ENCODE data around the gene BEAN1. TPM values are rescaled to one million over a fixed set of nuclear protein-coding genes. Genes with fewer than 3 reads are reported as not detected.

BEAN1 gene
- total RNA-seq, 1 experiment from 2014 or later: 0.24 TPM

DNA sequence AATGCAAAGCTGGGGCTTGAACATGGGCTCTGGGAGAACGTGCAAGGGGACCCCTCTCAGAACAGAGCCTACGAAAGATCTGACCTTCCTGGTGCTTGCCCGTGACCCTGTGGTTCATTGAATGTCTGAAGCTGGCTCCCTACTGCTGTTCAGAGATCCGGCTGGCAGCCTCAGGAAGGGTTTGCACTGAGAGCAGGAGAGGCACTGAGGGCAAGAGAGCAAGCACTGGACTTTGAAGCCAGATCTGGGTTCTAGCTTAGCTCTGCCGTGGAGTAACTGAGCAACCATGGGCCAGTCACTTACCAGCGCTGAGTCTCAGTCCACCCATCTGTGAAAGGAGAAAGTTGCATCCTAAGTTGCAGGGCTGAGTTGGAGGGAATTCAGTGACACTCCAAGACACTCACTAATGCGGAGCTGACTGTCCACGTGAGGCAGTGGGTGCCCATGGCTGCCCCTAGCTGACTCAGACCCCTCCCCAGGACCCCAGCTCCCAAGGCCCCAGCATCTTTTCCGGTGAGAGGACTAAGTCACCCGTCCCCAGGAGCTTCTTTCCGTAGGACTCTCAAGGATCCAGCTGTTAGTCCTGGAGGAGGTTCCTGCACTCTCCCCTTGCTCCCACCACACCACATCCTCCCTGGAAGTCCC, 41.3 kb downstream of the BEAN1 start:
- no peaks in the 10 kb centered on the region for H4K20me1 ChIP-seq (ENCODE audit: control insufficient read depth, insufficient read depth, insufficient read length)
- H4K5ac ChIP-seq (ENCODE audit: insufficient read length, low read depth, low read length): no peak overlapping the region
- no peak for DNase-seq
- no peaks in the 10 kb centered on the region for H3K27me3 ChIP-seq (ENCODE audit: insufficient read depth, low read length)
- no peak overlapping the region for H3K14ac ChIP-seq (ENCODE audit: insufficient read depth, low read length)
- H3K4me3 Mint-ChIP-seq: no peak overlapping the region
- H3K4me2 ChIP-seq (ENCODE audit: insufficient read depth, insufficient read length, low read length): no peak overlapping the region
- no peak overlapping the region for H3K18ac ChIP-seq (ENCODE audit: insufficient read length, low read depth, low read length)
- no peak overlapping the region for H2AFZ ChIP-seq (ENCODE audit: low read length)
- H4K91ac ChIP-seq (ENCODE audit: insufficient read length, low read depth, low read length): no peak overlapping the region
- H3K27ac Mint-ChIP-seq: no peak overlapping the region
- no peaks in the 10 kb centered on the region for H3K4me1 ChIP-seq (ENCODE audit: insufficient read depth, low read length)
- no peak overlapping the region for H3K23ac ChIP-seq (ENCODE audit: insufficient read length, low read depth, low read length)
- no peaks in the 10 kb centered on the region for H3K9me3 Mint-ChIP-seq
- H3K4me1 Mint-ChIP-seq: no peaks in the 10 kb centered on the region
- WGBS (ENCODE audit: extremely low coverage, insufficient read length, low lambda C conversion rate): no CpG with 5 or more reads among the region's 11 CpGs
- no peaks in the 10 kb centered on the region for H3K79me1 ChIP-seq (ENCODE audit: insufficient read depth, low read depth, low read length, poor library complexity, severe bottlenecking)
- no peak overlapping the region for H3T11ph ChIP-seq (ENCODE audit: low read length)
- H3K36me3 Mint-ChIP-seq (ENCODE audit: insufficient read depth in 1 of 3, low read depth in 3 of 3): no peaks in the 10 kb centered on the region
- H3K79me2 ChIP-seq (ENCODE audit: insufficient read depth, low read length): no peaks in the 10 kb centered on the region
- H4K8ac ChIP-seq (replicated peaks; ENCODE audit: insufficient read length, low read depth, low read length): no peak overlapping the region
- no peak overlapping the region for H3K56ac ChIP-seq (ENCODE audit: insufficient read length, low read depth, low read length)
- H3K9ac ChIP-seq (ENCODE audit: extremely low read depth, insufficient read length, low read length): no peak overlapping the region
- H2BK120ac ChIP-seq (ENCODE audit: low read depth, low read length, poor library complexity, severe bottlenecking): no peak overlapping the region
- no peaks in the 10 kb centered on the region for H3K9me3 ChIP-seq (ENCODE audit: control insufficient read depth, low read depth, low read length)
- H3K23me2 ChIP-seq (ENCODE audit: insufficient read length, low read depth, low read length, poor library complexity, severe bottlenecking): no peaks in the 10 kb centered on the region
- H3K4ac ChIP-seq (ENCODE audit: low read depth, low read length): no peak overlapping the region
- TF ChIP-seq, protein P1, sequence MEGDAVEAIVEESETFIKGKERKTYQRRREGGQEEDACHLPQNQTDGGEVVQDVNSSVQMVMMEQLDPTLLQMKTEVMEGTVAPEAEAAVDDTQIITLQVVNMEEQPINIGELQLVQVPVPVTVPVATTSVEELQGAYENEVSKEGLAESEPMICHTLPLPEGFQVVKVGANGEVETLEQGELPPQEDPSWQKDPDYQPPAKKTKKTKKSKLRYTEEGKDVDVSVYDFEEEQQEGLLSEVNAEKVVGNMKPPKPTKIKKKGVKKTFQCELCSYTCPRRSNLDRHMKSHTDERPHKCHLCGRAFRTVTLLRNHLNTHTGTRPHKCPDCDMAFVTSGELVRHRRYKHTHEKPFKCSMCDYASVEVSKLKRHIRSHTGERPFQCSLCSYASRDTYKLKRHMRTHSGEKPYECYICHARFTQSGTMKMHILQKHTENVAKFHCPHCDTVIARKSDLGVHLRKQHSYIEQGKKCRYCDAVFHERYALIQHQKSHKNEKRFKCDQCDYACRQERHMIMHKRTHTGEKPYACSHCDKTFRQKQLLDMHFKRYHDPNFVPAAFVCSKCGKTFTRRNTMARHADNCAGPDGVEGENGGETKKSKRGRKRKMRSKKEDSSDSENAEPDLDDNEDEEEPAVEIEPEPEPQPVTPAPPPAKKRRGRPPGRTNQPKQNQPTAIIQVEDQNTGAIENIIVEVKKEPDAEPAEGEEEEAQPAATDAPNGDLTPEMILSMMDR (conservative IDR thresholded peaks at IDR 0.05): no peak
- peaks cover 17% of the 10 kb centered on the region for H3K27me3 Mint-ChIP-seq (ENCODE audit: low read depth)
- H2BK5ac ChIP-seq (ENCODE audit: insufficient read length, low read length): no peak overlapping the region
- no peak overlapping the region for H2AK5ac ChIP-seq (ENCODE audit: insufficient read length, low read length)
- H2BK12ac ChIP-seq (ENCODE audit: insufficient read length, low read depth, low read length): no peak overlapping the region
- no peak overlapping the region for H3K27ac ChIP-seq (ENCODE audit: insufficient read length, low read depth, low read length)
- H2BK15ac ChIP-seq (ENCODE audit: low read depth, low read length): no peak overlapping the region
- no peak overlapping the region for H2BK20ac ChIP-seq (ENCODE audit: low read depth, low read length, poor library complexity, severe bottlenecking)
